PC-3 (cell line): Measurements from ENCODE around the gene HAND1.

Experiments used
- CTCF ChIP-seq: fragments of 300-600 bp; sonication (generic); conservative IDR thresholded peaks from 2 replicates; pipeline ENCODE4 v1.5.1; 2017; ENCODE audit warnings: antibody characterized with exemption, low read depth, mild to moderate bottlenecking, low read length
- EZH2 ChIP-seq: fragments of 300-600 bp; sonication (generic); IDR thresholded peaks from one replicate; pipeline ENCODE4 v1.6.1; 2017; ENCODE audit warnings: antibody characterized with exemption, mild to moderate bottlenecking, low read length; ENCODE audit not compliant: unreplicated experiment

GRCh38 chr5:154442801-154443200, 35.2 kb downstream of the HAND1 start:
- TF ChIP-seq CTCF (no peak), EZH2 (no peak)
